Testis (tissue), 3 donors: Measurements from ENCODE around the gene FIBCD1. TPM values are rescaled to one million over a fixed set of nuclear protein-coding genes. Genes with fewer than 3 reads are reported as not detected.

Experiments
- DNase-seq: peaks from one replicate; pipeline ENCODE4 v3.0.0-alpha.2; 2019
- H3K27ac ChIP-seq, 2 donors: fragments of 200-600 bp; sonication (generic); one replicate each; pipeline ENCODE4 v1.5.1; 2019
- H3K27me3 ChIP-seq: fragments of 200-600 bp; sonication (generic); one replicate; pipeline ENCODE4 v1.5.1; 2019
- H3K36me3 ChIP-seq: fragments of 200-600 bp; sonication (generic); one replicate; pipeline ENCODE4 v1.5.1; 2017; ENCODE audit warnings: low read depth; ENCODE audit errors: missing control alignments
- H3K4me1 ChIP-seq: fragments of 200-600 bp; sonication (generic); one replicate; pipeline ENCODE4 v1.5.1; 2019
- H3K4me3 ChIP-seq, 2 donors: fragments of 200-600 bp; sonication (generic); one replicate each; pipeline ENCODE4 v1.5.1; 2017 to 2019
- H3K9me3 ChIP-seq: fragments of 200-600 bp; sonication (generic); one replicate; pipeline ENCODE4 v1.5.1; 2017
- POLR2A ChIP-seq: fragments of 450-650 bp; IDR thresholded peaks from one replicate; pipeline ENCODE4 v1.6.1; 2017; ENCODE audit warnings: antibody characterized with exemption, mild to moderate bottlenecking, moderate library complexity
- WGBS, 2 donors: methylation state at CpG; one replicate each; pipeline ENCODE4 v1.1.5; 2018; 5-methylcytosine and 5-hydroxymethylcytosine counted together
- intact Hi-C: fragments of 100-400 bp; cut with DNase I; formaldehyde crosslinking; loops from one replicate; pipeline ENCODE4 v1.15.1; 2023; ENCODE audit warnings: low total_unique reads
- polyA plus RNA-seq: library from polyadenylated mRNA; stranded (reverse); fragments of 350-450 nt; fragmentation: Illumina TruSeq; extraction: RNeasy Lipid Tissue Mini Kit (QIAGEN cat#74804); gene quantifications from one replicate; pipeline ENCODE4 v1.2.3, GENCODE V29; 2014; ENCODE audit warnings: low read depth, low replicate concordance; ENCODE audit not compliant: insufficient read depth
- total RNA-seq, 2 donors: library from RNA; depleted of rRNA; stranded (reverse); fragments of >200 nt; gene quantifications; one replicate each; pipeline ENCODE4 v1.2.3, GENCODE V29; 2016
- TF ChIP-seq, protein P1 (sequence below), 3 experiments: fragments of 450-650 bp in 2 of 3; fragments of 200-600 bp in 1 of 3; sonication (generic) in 1 of 3; IDR thresholded peaks; one replicate each; pipeline ENCODE4 v1.5.1; 2016 to 2019; ENCODE audit warnings: antibody characterized with exemption in 3 of 3, mild to moderate bottlenecking in 2 of 3, moderate library complexity in 1 of 3

FIBCD1 gene
- total and polyA plus RNA-seq, 3 donors from 2014 or later = 20.8 to 33.5 (median 29.1) TPM

DNA sequence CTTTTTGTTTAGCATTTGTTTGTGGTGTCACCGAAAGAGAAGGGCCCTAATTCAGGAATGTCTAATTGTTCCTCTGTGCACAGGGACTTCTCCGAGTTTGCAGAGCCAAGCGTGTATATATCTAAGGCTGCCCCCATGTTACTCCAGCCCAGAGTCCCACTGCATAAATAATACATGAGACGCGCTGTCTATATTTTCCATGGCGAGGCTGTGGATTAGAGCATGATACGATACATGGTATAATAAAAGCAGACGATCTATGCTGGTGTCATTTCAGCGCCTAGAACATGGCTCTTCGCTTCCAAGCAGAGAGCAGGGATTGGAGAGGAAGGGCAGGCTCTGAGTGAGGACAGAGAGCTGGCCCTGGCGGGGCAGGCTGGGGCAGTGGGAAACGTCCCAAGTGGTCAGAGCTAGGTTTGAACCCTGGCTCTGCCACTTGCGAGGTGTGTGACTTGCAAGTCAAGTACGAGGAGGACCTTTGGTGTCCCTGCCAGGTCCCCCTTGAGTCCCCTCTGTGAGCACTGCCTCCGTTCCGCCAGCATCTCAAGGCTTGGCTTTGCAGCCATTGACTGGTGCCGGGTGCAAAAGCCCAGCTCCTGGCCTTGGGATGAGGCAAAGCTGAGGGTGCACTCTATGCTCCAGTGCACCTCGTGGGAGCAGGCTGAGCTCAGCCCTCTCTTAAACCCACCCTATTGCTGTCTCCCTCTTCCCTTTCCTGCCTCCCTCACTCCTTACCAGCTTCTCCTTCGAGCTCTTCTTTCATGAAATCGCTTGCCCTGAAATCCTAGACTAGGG, 40.7 kb upstream of the FIBCD1 start:
- intact Hi-C loops = no loop called here
- no peaks in the 10 kb centered on the region for H3K4me1 ChIP-seq
- TF ChIP-seq POLR2A = no peak
- TF ChIP-seq, protein P1, sequence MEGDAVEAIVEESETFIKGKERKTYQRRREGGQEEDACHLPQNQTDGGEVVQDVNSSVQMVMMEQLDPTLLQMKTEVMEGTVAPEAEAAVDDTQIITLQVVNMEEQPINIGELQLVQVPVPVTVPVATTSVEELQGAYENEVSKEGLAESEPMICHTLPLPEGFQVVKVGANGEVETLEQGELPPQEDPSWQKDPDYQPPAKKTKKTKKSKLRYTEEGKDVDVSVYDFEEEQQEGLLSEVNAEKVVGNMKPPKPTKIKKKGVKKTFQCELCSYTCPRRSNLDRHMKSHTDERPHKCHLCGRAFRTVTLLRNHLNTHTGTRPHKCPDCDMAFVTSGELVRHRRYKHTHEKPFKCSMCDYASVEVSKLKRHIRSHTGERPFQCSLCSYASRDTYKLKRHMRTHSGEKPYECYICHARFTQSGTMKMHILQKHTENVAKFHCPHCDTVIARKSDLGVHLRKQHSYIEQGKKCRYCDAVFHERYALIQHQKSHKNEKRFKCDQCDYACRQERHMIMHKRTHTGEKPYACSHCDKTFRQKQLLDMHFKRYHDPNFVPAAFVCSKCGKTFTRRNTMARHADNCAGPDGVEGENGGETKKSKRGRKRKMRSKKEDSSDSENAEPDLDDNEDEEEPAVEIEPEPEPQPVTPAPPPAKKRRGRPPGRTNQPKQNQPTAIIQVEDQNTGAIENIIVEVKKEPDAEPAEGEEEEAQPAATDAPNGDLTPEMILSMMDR (IDR thresholded peaks at IDR 0.05) = no peak
- no peak overlapping the region for H3K4me3 ChIP-seq
- no peaks in the 10 kb centered on the region for H3K27me3 ChIP-seq
- no peaks in the 10 kb centered on the region for H3K9me3 ChIP-seq
- DNase-seq = no peak
- no peak overlapping the region for H3K27ac ChIP-seq
- WGBS, 2 donors = 86 to 91% methylated on average over 20 of the region's 20 CpGs
- H3K36me3 ChIP-seq = no peaks in the 10 kb centered on the region

DNA sequence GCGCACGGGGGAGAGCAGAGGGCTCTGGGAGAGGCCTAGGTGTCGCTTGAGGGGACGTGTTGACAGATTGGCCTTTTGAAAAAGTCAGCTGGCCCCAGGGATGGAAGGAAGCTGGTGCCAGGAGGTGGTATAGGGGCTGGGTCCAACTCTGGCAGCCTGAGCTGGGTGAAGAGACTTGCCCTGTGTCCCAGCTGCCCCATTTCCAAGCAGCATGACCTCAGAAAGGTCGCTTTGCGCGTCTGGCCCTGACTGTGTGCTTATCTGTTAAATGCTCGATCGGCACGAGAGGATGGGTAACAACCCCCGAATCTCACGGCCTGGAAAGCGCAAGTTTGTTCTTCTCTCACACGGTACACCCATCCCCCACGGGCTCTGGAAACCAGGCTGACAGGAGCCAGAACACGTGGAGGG, 38.8 kb upstream of the FIBCD1 start:
- no peak for DNase-seq

DNA sequence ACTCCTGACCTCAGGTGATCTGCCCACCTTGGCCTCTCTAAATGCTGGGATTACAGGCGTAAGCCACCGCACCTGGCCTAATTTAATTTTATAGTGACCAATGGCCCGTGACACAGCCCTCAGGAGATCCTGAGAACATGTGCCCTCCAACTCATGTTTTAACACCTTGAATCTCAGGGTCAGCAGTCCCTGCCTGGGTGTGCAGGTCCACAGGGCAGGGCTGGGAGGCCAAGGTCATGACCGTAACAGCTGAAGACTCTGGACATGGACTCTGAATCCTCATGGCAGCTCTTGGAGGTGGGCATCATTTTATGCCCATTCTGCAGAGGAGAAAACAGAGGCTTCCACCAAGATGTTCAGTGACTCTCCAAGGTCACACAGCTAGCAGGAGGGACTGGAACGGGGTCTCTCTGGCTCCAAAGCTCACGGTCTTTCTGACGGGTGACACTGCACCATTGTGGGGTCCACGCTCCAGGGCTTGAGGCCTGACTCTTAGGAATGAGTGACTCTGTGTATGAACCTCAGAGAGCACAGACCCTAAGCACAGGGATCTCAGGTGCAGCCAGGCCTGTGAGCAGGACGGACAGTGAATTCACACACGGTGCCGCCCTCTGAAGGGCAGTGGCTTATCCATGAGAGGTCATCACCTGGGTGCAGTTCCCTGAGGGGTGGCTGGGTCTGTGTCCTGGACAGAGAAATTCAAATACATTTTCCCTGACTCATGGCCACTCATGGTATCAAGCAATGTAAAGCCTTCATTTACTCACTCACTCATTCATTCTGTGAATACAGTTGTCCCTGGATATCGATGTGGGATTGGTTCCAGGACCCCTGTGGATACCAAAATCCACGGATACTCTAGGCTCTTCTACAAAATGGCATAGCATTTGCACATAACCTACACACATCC, 37.1 kb upstream of the FIBCD1 start:
- intact Hi-C loops = no loop called here
- Histone ChIP-seq H3K27ac (no peak overlapping the region), H3K36me3 (no peaks in the 10 kb centered on the region), H3K4me1 (no peaks in the 10 kb centered on the region), H3K9me3 (no peaks in the 10 kb centered on the region), H3K27me3 (no peaks in the 10 kb centered on the region), H3K4me3 (no peak overlapping the region)
- no peak for TF ChIP-seq POLR2A
- TF ChIP-seq, protein P1 (IDR thresholded peaks at IDR 0.05) = no peak
- WGBS, 2 donors = 77 to 87% methylated on average over 7 to 13 of the region's 13 CpGs
- DNase-seq = no peak

More for the DNA sequence above, 38.8 kb upstream of the FIBCD1 start:
- no peaks in the 10 kb centered on the region for H3K4me1 ChIP-seq
- H3K27ac ChIP-seq = no peak overlapping the region
- H3K27me3 ChIP-seq = no peaks in the 10 kb centered on the region
- intact Hi-C loops = no loop called here
- H3K4me3 ChIP-seq = no peak overlapping the region
- TF ChIP-seq, protein P1 (IDR thresholded peaks at IDR 0.05) = no peak
- no peak for TF ChIP-seq POLR2A
- no peaks in the 10 kb centered on the region for H3K9me3 ChIP-seq
- no peaks in the 10 kb centered on the region for H3K36me3 ChIP-seq
- WGBS, 2 donors = 72 to 76% methylated on average over 6 to 16 of the region's 16 CpGs

DNA sequence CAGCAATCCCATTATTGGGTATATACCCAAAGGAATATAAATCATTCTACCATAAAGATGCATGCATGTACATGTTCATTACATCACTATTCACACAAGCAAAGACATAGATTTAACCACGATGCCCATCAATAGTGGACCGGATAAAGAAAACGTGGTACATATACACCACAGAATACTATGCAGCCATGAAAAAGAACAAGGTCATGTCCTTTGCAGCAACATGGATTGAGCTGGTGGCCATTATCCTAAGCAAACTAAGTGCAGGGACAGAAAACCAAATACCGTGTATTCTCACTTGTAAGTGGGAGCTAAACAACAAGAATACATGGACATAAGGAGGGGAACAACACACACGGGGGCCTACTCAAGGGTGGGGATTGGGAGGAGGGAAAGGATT, 36.1 kb upstream of the FIBCD1 start:
- WGBS, 2 donors = 86 to 96% methylated on average over 5 of the region's 5 CpGs
- Histone ChIP-seq H3K27ac (no peak overlapping the region), H3K4me1 (no peaks in the 10 kb centered on the region), H3K9me3 (no peaks in the 10 kb centered on the region), H3K27me3 (no peaks in the 10 kb centered on the region), H3K36me3 (no peaks in the 10 kb centered on the region), H3K4me3 (no peak overlapping the region)
- intact Hi-C loops = no loop called here
- TF ChIP-seq, protein P1 (IDR thresholded peaks at IDR 0.05) = no peak
- no peak for TF ChIP-seq POLR2A
- no peak for DNase-seq
